SK-N-SH (cell line): ENCODE results near the gene SERPINB5. TPM values are rescaled to one million over a fixed set of nuclear protein-coding genes. Genes with fewer than 3 reads are reported as not detected.
"Not testable (repeated sequence)": the region's sequence is repeated elsewhere in the genome, so short reads cannot be mapped to it uniquely, and the experiment has no call there.

Experiments
- CTCF ChIA-PET: fragments of 300-600, 350-600 bp; formaldehyde crosslinking; extraction: SDS; loops from one replicate; lab custom pipeline; 2021; lab: Yijun Ruan, JAX
- POLR2A ChIA-PET: fragments of 350-600 bp; sonication (Branson Sonifier 250); formaldehyde crosslinking; extraction: SDS; loops from one replicate; lab custom pipeline; 2020; ENCODE audit warnings: antibody characterized with exemption, inconsistent platforms; lab: Yijun Ruan, JAX
- DNase-seq: peaks from one replicate; pipeline ENCODE4 v3.0.0; 2012
- H2AFZ ChIP-seq: fragments of 200-600 bp; sonication (generic); 2 replicates; pipeline ENCODE4 v1.8.1; 2016; ENCODE audit warnings: antibody characterized with exemption, mild to moderate bottlenecking, low read depth
- H3F3A ChIP-seq: fragments of 200-600 bp; sonication (generic); replicated peaks from 2 replicates; pipeline ENCODE3; 2016; ENCODE audit warnings: antibody characterized with exemption, mild to moderate bottlenecking; ENCODE audit not compliant: insufficient read depth
- H3K27ac ChIP-seq, 2 experiments: fragments of 200-500 bp in 1 of 2; fragments of 200-600 bp in 1 of 2; sonication (Bioruptor generic) in 1 of 2; sonication (generic), shearing (Covaris generic) in 1 of 2; 2 replicates each; pipeline versions ENCODE4 v1.5.1 to v1.6.1; 2014 to 2016; ENCODE audit warnings: low read depth in 2 of 2, inconsistent platforms in 1 of 2, low read length in 1 of 2, mild to moderate bottlenecking in 1 of 2, mixed read lengths in 1 of 2
- H3K27me3 ChIP-seq: fragments of 200-600 bp; sonication (generic), shearing (Covaris generic); 2 replicates; pipeline ENCODE4 v1.6.1; 2016; ENCODE audit warnings: mixed run types; ENCODE audit not compliant: insufficient read depth
- H3K36me3 ChIP-seq, 2 experiments: fragments of 200-500 bp in 1 of 2; fragments of 200-600 bp in 1 of 2; sonication (Bioruptor generic) in 1 of 2; sonication (generic) in 1 of 2; replicated peaks in 1 of 2; 2 replicates each; pipeline versions ENCODE3 to v1.5.1; 2014 to 2016; ENCODE audit warnings: low read length in 1 of 2, mild to moderate bottlenecking in 1 of 2; ENCODE audit not compliant: insufficient read depth in 2 of 2, control insufficient read depth in 1 of 2
- H3K4me1 ChIP-seq, 2 experiments: fragments of 200-500 bp in 1 of 2; fragments of 200-600 bp in 1 of 2; sonication (Bioruptor generic) in 1 of 2; sonication (generic), shearing (Covaris generic) in 1 of 2; 2 replicates each; pipeline versions ENCODE4 v1.5.1 to v1.6.1; 2014 to 2016; ENCODE audit warnings: low read depth in 1 of 2, low read length in 1 of 2, mixed run types in 1 of 2; ENCODE audit not compliant: insufficient read depth in 2 of 2, control insufficient read depth in 1 of 2
- H3K4me2 ChIP-seq: fragments of 200-600 bp; sonication (generic), shearing (Covaris generic); 2 replicates; pipeline ENCODE4 v1.6.1; 2017; ENCODE audit warnings: mixed run types
- H3K4me3 ChIP-seq, 2 experiments: fragments of 200-500 bp in 1 of 2; fragments of 200-600 bp in 1 of 2; sonication (Bioruptor generic) in 1 of 2; sonication (generic), shearing (Covaris generic) in 1 of 2; 2 replicates each; pipeline versions ENCODE4 v1.5.1 to v1.8.1; 2014 to 2016; ENCODE audit warnings: low read depth in 2 of 2, inconsistent platforms in 1 of 2, low read length in 1 of 2, mild to moderate bottlenecking in 1 of 2, mixed read lengths in 1 of 2, moderate library complexity in 1 of 2
- H3K79me2 ChIP-seq: fragments of 200-600 bp; sonication (generic); 2 replicates; pipeline ENCODE4 v1.8.1; 2017; ENCODE audit warnings: mild to moderate bottlenecking; ENCODE audit not compliant: insufficient read depth
- H3K9ac ChIP-seq: fragments of 200-600 bp; sonication (generic); 2 replicates; pipeline ENCODE4 v1.6.1; 2017; ENCODE audit warnings: mixed run types
- H3K9me2 ChIP-seq: fragments of 200-600 bp; sonication (generic); 2 replicates; pipeline ENCODE4 v1.6.1; 2017; ENCODE audit warnings: mixed run types
- H3K9me3 ChIP-seq: fragments of 200-600 bp; sonication (generic); 2 replicates; pipeline ENCODE4 v1.6.1; 2017; ENCODE audit warnings: mixed run types, mild to moderate bottlenecking, moderate library complexity
- H4K20me1 ChIP-seq: fragments of 200-600 bp; sonication (generic); 2 replicates; pipeline ENCODE4 v1.6.1; 2017; ENCODE audit warnings: mild to moderate bottlenecking, mixed run types; ENCODE audit not compliant: insufficient read depth
- CHD2 ChIP-seq: fragments of 150-350 bp; IDR thresholded peaks from 2 replicates; pipeline ENCODE4 v1.6.1; 2018; ENCODE audit warnings: low read length; ENCODE audit not compliant: partially characterized antibody
- PBX3 ChIP-seq: IDR thresholded peaks from 2 replicates; pipeline ENCODE4; 2012
- RFX5 ChIP-seq: IDR thresholded peaks from 2 replicates; pipeline ENCODE4 v1.6.1; 2012; ENCODE audit warnings: mild to moderate bottlenecking, improper control_type of control experiment, low read length
- RXRA ChIP-seq: IDR thresholded peaks from 2 replicates; pipeline ENCODE4 v1.4.0; 2012; ENCODE audit warnings: low read depth, mild to moderate bottlenecking, borderline replicate concordance
- TEAD4 ChIP-seq: IDR thresholded peaks from 2 replicates; pipeline ENCODE4 v1.4.0; 2012; ENCODE audit warnings: mild to moderate bottlenecking, borderline replicate concordance; ENCODE audit not compliant: insufficient read depth
- WGBS: methylation state at CpG from one replicate; pipeline ENCODE4 v1.1.6; 2017; ENCODE audit warnings: low lambda C conversion rate; 5-methylcytosine and 5-hydroxymethylcytosine counted together
- polyA plus RNA-seq, 3 experiments: library from polyadenylated mRNA; depleted of rRNA; stranded (reverse); fragments of >200 nt; gene quantifications; 2 replicates each; pipeline ENCODE4 v1.2.3, GENCODE V29; 2012
- TF ChIP-seq, protein P1 (sequence below): IDR thresholded peaks from 2 replicates; pipeline ENCODE4 v1.6.1; 2012; ENCODE audit warnings: mild to moderate bottlenecking, low read depth, low read length, moderate library complexity

Gene SERPINB5
- polyA plus RNA-seq, 1 of the 3 experiments (the other 2 are of a cell fraction), result not detected

DNA sequence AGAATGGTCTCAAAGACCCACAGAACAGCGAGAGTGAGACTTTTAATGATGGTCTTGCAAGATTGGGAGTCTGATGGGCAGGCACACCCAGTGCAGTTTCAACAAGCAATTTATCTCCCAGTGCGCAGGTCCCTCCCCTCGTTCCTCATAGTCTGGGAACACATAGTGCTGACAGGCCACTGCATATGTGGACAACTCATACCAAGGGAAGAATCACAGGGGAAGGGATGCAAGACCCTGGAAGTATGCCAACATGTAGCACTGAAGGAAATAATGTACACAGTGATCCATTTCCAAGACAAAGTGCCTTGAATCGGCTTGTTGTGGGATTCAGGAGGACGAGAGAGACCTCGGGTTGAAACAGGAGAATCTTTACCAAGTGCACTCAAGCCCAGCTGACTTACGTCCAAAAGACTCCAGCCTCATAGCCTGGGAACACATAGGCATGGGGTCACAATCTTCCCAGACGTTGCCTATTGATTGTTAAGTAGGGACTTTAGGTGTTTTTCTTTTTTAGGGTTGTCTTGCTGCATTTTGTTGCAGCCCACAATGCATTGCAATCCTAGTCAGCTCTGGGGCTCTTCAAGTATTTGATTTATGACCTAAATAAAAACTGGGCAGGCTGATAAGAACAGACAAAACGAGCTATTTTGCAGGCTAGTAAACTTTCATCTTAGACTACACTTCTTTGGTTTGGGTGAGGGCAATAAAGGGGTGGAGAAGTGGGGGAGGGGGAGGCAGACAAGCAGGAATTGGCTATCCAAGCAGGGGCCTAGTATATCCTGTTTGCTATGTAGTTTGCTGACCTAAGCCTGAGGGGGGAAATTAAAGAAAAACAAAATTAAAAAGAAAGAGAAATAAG, 24.7 kb upstream of the SERPINB5 start:
- Histone ChIP-seq H2AFZ (no peak overlapping the region), H3K27ac (no peak overlapping the region), H3K36me3 (no peaks in the 10 kb centered on the region), H3K79me2 (no peaks in the 10 kb centered on the region), H3K4me3 (no peak overlapping the region), H3K9me2 (no peaks in the 10 kb centered on the region), H3K4me1 (no peaks in the 10 kb centered on the region), H4K20me1 (no peaks in the 10 kb centered on the region), H3K9me3 (no peaks in the 10 kb centered on the region), H3K27me3 (no peaks in the 10 kb centered on the region), H3F3A (no peaks in the 10 kb centered on the region), H3K4me2 (no peak overlapping the region), H3K9ac (no peak overlapping the region)
- DNase-seq, result no peak
- POLR2A ChIA-PET, result no interaction called here
- 52% methylated on average over 9 of the region's 9 CpGs for WGBS
- CTCF ChIA-PET, result interaction anchor here (1.2 kb wide), 1 partner anchor 12 kb away, joined by 4 read pairs; no protein-coding TSS in a partner anchor
- TF ChIP-seq PBX3, result no peak
- TF ChIP-seq TEAD4, result no peak
- no peak for TF ChIP-seq RFX5
- no peak for TF ChIP-seq CHD2
- no peak for TF ChIP-seq RXRA
- TF ChIP-seq, protein P1, sequence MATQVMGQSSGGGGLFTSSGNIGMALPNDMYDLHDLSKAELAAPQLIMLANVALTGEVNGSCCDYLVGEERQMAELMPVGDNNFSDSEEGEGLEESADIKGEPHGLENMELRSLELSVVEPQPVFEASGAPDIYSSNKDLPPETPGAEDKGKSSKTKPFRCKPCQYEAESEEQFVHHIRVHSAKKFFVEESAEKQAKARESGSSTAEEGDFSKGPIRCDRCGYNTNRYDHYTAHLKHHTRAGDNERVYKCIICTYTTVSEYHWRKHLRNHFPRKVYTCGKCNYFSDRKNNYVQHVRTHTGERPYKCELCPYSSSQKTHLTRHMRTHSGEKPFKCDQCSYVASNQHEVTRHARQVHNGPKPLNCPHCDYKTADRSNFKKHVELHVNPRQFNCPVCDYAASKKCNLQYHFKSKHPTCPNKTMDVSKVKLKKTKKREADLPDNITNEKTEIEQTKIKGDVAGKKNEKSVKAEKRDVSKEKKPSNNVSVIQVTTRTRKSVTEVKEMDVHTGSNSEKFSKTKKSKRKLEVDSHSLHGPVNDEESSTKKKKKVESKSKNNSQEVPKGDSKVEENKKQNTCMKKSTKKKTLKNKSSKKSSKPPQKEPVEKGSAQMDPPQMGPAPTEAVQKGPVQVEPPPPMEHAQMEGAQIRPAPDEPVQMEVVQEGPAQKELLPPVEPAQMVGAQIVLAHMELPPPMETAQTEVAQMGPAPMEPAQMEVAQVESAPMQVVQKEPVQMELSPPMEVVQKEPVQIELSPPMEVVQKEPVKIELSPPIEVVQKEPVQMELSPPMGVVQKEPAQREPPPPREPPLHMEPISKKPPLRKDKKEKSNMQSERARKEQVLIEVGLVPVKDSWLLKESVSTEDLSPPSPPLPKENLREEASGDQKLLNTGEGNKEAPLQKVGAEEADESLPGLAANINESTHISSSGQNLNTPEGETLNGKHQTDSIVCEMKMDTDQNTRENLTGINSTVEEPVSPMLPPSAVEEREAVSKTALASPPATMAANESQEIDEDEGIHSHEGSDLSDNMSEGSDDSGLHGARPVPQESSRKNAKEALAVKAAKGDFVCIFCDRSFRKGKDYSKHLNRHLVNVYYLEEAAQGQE, result no peak

DNA sequence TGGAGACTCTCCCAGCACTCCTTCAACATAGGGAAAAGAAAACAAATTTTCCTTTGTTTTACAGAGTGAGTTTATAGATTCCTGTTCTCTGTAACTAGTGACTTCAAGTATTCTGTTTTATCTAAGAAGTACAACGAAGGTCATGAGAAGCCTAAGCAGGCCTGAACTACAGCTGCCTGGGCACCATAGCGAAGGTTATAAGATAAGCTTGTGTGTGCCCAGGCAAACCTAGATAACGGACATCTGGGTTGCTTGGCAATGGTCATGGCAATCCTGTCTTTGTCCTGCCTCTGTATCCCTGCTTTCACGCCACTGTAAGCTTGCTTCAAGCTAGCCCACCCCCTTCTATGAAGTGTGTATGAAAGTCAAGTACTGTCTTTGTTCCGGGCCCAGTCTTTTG, 24.0 kb upstream of the SERPINB5 start:
- POLR2A ChIA-PET, H3K9ac ChIP-seq: not testable (repeated sequence)

More for the DNA sequence above, 24.0 kb upstream of the SERPINB5 start:
- H3K9me3 ChIP-seq, H4K20me1 ChIP-seq, H3K79me2 ChIP-seq, H3F3A ChIP-seq, DNase-seq, H3K27me3 ChIP-seq, H3K9me2 ChIP-seq, H3K27ac ChIP-seq, H3K4me3 ChIP-seq, H2AFZ ChIP-seq, CTCF ChIA-PET, H3K4me1 ChIP-seq, H3K4me2 ChIP-seq, H3K36me3 ChIP-seq: not testable (repeated sequence)
- 73% methylated on average over 3 of the region's 5 CpGs for WGBS
